T-cell (primary cell): Measurements from ENCODE around the gene DSP. TPM values are rescaled to one million over a fixed set of nuclear protein-coding genes. Genes with fewer than 3 reads are reported as not detected.

Experiments used
- ATAC-seq, 4 experiments: fragments of 200-7000 bp in 3 of 4; fragments of 150-1000 bp in 1 of 4; cut with Tn5 transposase; replicated peaks in 1 of 4; 1 replicate in 3 of 4; 2 replicates in 1 of 4; pipeline ENCODE4 v1.10.0; 2021; ENCODE audit warnings: moderate library complexity in 3 of 4, mild to moderate bottlenecking in 2 of 4, moderate number of reproducible peaks in 1 of 4
- CTCF ChIA-PET, 2 donors: fragments of 300-600 bp; sonication (Branson Sonifier 250); formaldehyde crosslinking; loops; one replicate each; lab custom pipeline; 2022; ENCODE audit warnings: antibody characterized with exemption in 2 of 2; lab: Charles Lee
- POLR2A ChIA-PET, 2 donors: fragments of 300-600 bp; sonication (Branson Sonifier 250); formaldehyde crosslinking; loops; one replicate each; lab custom pipeline; 2022; ENCODE audit warnings: antibody characterized with exemption in 2 of 2; lab: Charles Lee
- DNase-seq, 35 experiments: peaks; one replicate each; pipeline versions ENCODE4 v3.0.0 to v3.0.0-alpha.2; 2013 to 2023
- H3K27ac ChIP-seq: one replicate; pipeline ENCODE4 v1.5.1; 2013; ENCODE audit warnings: low read length
- H3K27me3 ChIP-seq, 2 experiments: replicated peaks in 1 of 2; 1 replicate in 1 of 2; 2 replicates in 1 of 2; pipeline versions ENCODE4 v1.6.1 to v1.7.0; 2013; ENCODE audit warnings: low read length in 1 of 2, mixed read lengths in 1 of 2; ENCODE audit not compliant: control insufficient read depth in 2 of 2, insufficient read depth in 2 of 2; ENCODE audit errors: extremely low read depth in 1 of 2
- H3K36me3 ChIP-seq, 2 donors: 1 replicate in 1 of 2; 2 replicates in 1 of 2; pipeline versions ENCODE4 v1.6.1 to v1.7.0; 2013; ENCODE audit warnings: low read length in 1 of 2; ENCODE audit not compliant: control insufficient read depth in 2 of 2, insufficient read depth in 1 of 2; ENCODE audit errors: extremely low read depth in 1 of 2
- H3K4me1 ChIP-seq, 2 experiments: 1 replicate in 1 of 2; 2 replicates in 1 of 2; pipeline versions ENCODE4 v1.6.1 to v1.7.0; 2013; ENCODE audit warnings: low read length in 2 of 2, mixed read lengths in 1 of 2; ENCODE audit not compliant: insufficient read depth in 2 of 2, control insufficient read depth in 1 of 2; ENCODE audit errors: extremely low read depth in 1 of 2
- H3K4me3 ChIP-seq, 2 donors: 1 replicate in 1 of 2; 2 replicates in 1 of 2; pipeline versions ENCODE4 v1.5.1 to v1.7.0; 2013; ENCODE audit warnings: mild to moderate bottlenecking in 2 of 2, low read length in 1 of 2, moderate library complexity in 1 of 2; ENCODE audit not compliant: control insufficient read depth in 1 of 2; ENCODE audit errors: extremely low read depth in 1 of 2
- H3K9me3 ChIP-seq: 2 replicates; pipeline ENCODE4 v1.7.0; 2013
- H3K27ac Mint-ChIP-seq, 2 donors: one replicate each; pipeline ENCODE4 v1.8.0; 2020 to 2021; ENCODE audit warnings: mild to moderate bottlenecking in 2 of 2, mixed read lengths in 2 of 2
- H3K27me3 Mint-ChIP-seq, 2 donors: one replicate each; pipeline ENCODE4 v1.8.0; 2021 to 2022; ENCODE audit warnings: mixed read lengths in 2 of 2
- H3K36me3 Mint-ChIP-seq: one replicate; pipeline ENCODE4 v1.8.0; 2021; ENCODE audit warnings: mixed read lengths
- H3K4me1 Mint-ChIP-seq, 3 donors: one replicate each; pipeline ENCODE4 v1.8.0; 2020 to 2022; ENCODE audit warnings: mixed read lengths in 3 of 3, mild to moderate bottlenecking in 1 of 3
- H3K4me3 Mint-ChIP-seq, 3 donors: one replicate each; pipeline ENCODE4 v1.8.0; 2020 to 2022; ENCODE audit warnings: mild to moderate bottlenecking in 3 of 3, mixed read lengths in 3 of 3, moderate library complexity in 3 of 3
- H3K9me3 Mint-ChIP-seq, 3 donors: one replicate each; pipeline ENCODE4 v1.8.0; 2020 to 2022; ENCODE audit warnings: mixed read lengths in 3 of 3
- WGBS: methylation state at CpG from one replicate; pipeline ENCODE4 v1.1.5; 2013; ENCODE audit warnings: missing lambda C conversion rate; ENCODE audit not compliant: insufficient coverage; 5-methylcytosine and 5-hydroxymethylcytosine counted together
- total RNA-seq, 35 experiments: library from RNA in 6 of 35; stranded (reverse) in 6 of 35; fragments of 120-200 nt in 1 of 35; gene quantifications; one replicate each; pipeline versions ENCODE4 v1.2.1 to v1.2.4 and lab custom pipeline; 2013 to 2026

DSP gene
- total RNA-seq (1 to 10 TPM in 1 of 5 donors, under 1 TPM in 3, not detected in 1; 0.12 to 1.0 (median 0.80) TPM), total RNA-seq (lab: John Stamatoyannopoulos, UW) (0 to 1.3 (median 0.07) reads per million in 29 experiments)
- 0.31 TPM for total RNA-seq (2013)

GRCh38 chr6:7541175-7542064 is at the start of gene DSP:
Gene DSP (plus strand): TSS chr6:7541671. CDS start chr6:7541916, 245 bp downstream.
- Histone ChIP-seq H3K4me3 (peak within 1 kb of the TSS; percentile 37 to 69), H3K9me3 (no peaks in the 10 kb centered on the region), H3K27me3 (peaks cover 28 to 49% of the 10 kb centered on the region in 2 experiments), H3K36me3 (no peaks in the 10 kb centered on the region), H3K4me1 (peaks cover 10 to 24% of the 10 kb centered on the region in 2 experiments), H3K27ac (no peak within 1 kb of the TSS)
- Mint-ChIP-seq H3K4me3 (peak within 1 kb of the TSS; percentile 72 to 78 (median 75)), H3K27me3 (peaks cover 58 to 74% of the 10 kb centered on the region in 2 donors), H3K36me3 (no peaks in the 10 kb centered on the region), H3K4me1 (peaks cover 6 to 16% (median 15%) of the 10 kb centered on the region in 3 donors), H3K9me3 (no peaks in the 10 kb centered on the region), H3K27ac (peak within 1 kb of the TSS in 1 of 2 donors; percentile 31)
- POLR2A ChIA-PET, result no interaction called here
- ATAC-seq, result peak in 3 of 4 experiments; percentile 36 to 53 (median 46)
- DNase-seq, result peak in 5 of 35 experiments; percentile 1 to 11 (median 4)
- 2% methylated on average over 92 of the region's 105 CpGs for WGBS
- CTCF ChIA-PET, result no interaction called here

GRCh38 chr6:7493866-7494265 is 47.6 kb upstream of the DSP start:
- no peaks in the 10 kb centered on the region for H3K9me3 Mint-ChIP-seq
- no peaks in the 10 kb centered on the region for H3K36me3 Mint-ChIP-seq
- H3K4me3 ChIP-seq, result no peak overlapping the region
- H3K27me3 Mint-ChIP-seq, result peaks cover 10 to 28% of the 10 kb centered on the region in 2 donors
- no peaks in the 10 kb centered on the region for H3K4me1 ChIP-seq
- 78% methylated on average over 2 of the region's 2 CpGs for WGBS
- no peak overlapping the region for H3K27ac ChIP-seq
- H3K4me3 Mint-ChIP-seq, result no peak overlapping the region
- CTCF ChIA-PET, result interaction anchor here in 1 of 2 donors (0.6 kb wide), 1 partner anchor 11 kb away, joined by 3 read pairs; no protein-coding TSS in a partner anchor
- POLR2A ChIA-PET, result no interaction called here
- no peaks in the 10 kb centered on the region for H3K9me3 ChIP-seq
- DNase-seq (no peak), ATAC-seq (no peak)
- no peaks in the 10 kb centered on the region for H3K36me3 ChIP-seq
- H3K27ac Mint-ChIP-seq, result no peak overlapping the region
- H3K27me3 ChIP-seq, result peaks cover 0 to 17% of the 10 kb centered on the region in 2 experiments
- H3K4me1 Mint-ChIP-seq, result no peaks in the 10 kb centered on the region

- Mint-ChIP-seq H3K36me3 (no peaks in the 10 kb centered on the region), H3K9me3 (no peaks in the 10 kb centered on the region), H3K4me1 (no peaks in the 10 kb centered on the region), H3K4me3 (no peak overlapping the region), H3K27ac (no peak overlapping the region), H3K27me3 (peaks cover 10 to 25% of the 10 kb centered on the region in 2 donors)
- DNase-seq (no peak), ATAC-seq (no peak)
- WGBS, result 90% methylated on average over 3 of the region's 7 CpGs
- ChIA-PET POLR2A (no interaction called here), CTCF (interaction anchor here in 1 of 2 donors (0.6 kb wide), 1 partner anchor 12 kb away, joined by 3 read pairs; no protein-coding TSS in a partner anchor)
- Histone ChIP-seq H3K27ac (no peak overlapping the region), H3K4me3 (no peak overlapping the region), H3K27me3 (peaks cover 0 to 17% of the 10 kb centered on the region in 2 experiments), H3K36me3 (no peaks in the 10 kb centered on the region), H3K4me1 (no peaks in the 10 kb centered on the region), H3K9me3 (no peaks in the 10 kb centered on the region)
Observed at GRCh38 chr6:7494638-7495037, 46.8 kb upstream of the DSP start.

GRCh38 chr6:7496266-7496875 is 45.1 kb upstream of the DSP start:
- Histone ChIP-seq H3K9me3 (no peaks in the 10 kb centered on the region), H3K36me3 (no peaks in the 10 kb centered on the region), H3K4me1 (no peaks in the 10 kb centered on the region), H3K27ac (no peak overlapping the region), H3K4me3 (no peak overlapping the region), H3K27me3 (peaks cover 0 to 15% of the 10 kb centered on the region in 2 experiments)
- no peaks in the 10 kb centered on the region for H3K4me1 Mint-ChIP-seq
- no peak overlapping the region for H3K4me3 Mint-ChIP-seq
- DNase-seq (no peak), ATAC-seq (no peak)
- POLR2A ChIA-PET, result no interaction called here
- CTCF ChIA-PET, result no interaction called here
- peaks cover 21 to 34% of the 10 kb centered on the region in 2 donors for H3K27me3 Mint-ChIP-seq
- no peaks in the 10 kb centered on the region for H3K9me3 Mint-ChIP-seq
- no peak overlapping the region for H3K27ac Mint-ChIP-seq
- no peaks in the 10 kb centered on the region for H3K36me3 Mint-ChIP-seq
- WGBS, result 65% methylated on average over 2 of the region's 12 CpGs

- CTCF ChIA-PET, result no interaction called here
- H3K27ac Mint-ChIP-seq, result no peak overlapping the region
- DNase-seq (no peak), ATAC-seq (no peak)
- Histone ChIP-seq H3K4me3 (no peak overlapping the region), H3K27me3 (peaks cover 0 to 10% of the 10 kb centered on the region in 2 experiments), H3K36me3 (no peaks in the 10 kb centered on the region), H3K27ac (no peak overlapping the region), H3K4me1 (no peaks in the 10 kb centered on the region), H3K9me3 (no peaks in the 10 kb centered on the region)
- WGBS, result 83% methylated on average over 7 of the region's 10 CpGs
- peaks cover 17 to 19% of the 10 kb centered on the region in 2 donors for H3K27me3 Mint-ChIP-seq
- POLR2A ChIA-PET, result no interaction called here
- H3K9me3 Mint-ChIP-seq, result no peaks in the 10 kb centered on the region
- no peaks in the 10 kb centered on the region for H3K4me1 Mint-ChIP-seq
- H3K36me3 Mint-ChIP-seq, result no peaks in the 10 kb centered on the region
- H3K4me3 Mint-ChIP-seq, result no peak overlapping the region
Observed at GRCh38 chr6:7500752-7501282, 40.7 kb upstream of the DSP start.

GRCh38 chr6:7502743-7503142 is 38.7 kb upstream of the DSP start:
- Mint-ChIP-seq H3K9me3 (no peaks in the 10 kb centered on the region), H3K4me1 (no peaks in the 10 kb centered on the region), H3K27ac (no peak overlapping the region)

More at GRCh38 chr6:7502743-7503142, 38.7 kb upstream of the DSP start:
- WGBS, result 91% methylated on average over 11 of the region's 11 CpGs
- no peak overlapping the region for H3K4me3 Mint-ChIP-seq
- Histone ChIP-seq H3K27ac (no peak overlapping the region), H3K9me3 (no peaks in the 10 kb centered on the region), H3K4me1 (no peaks in the 10 kb centered on the region), H3K36me3 (no peaks in the 10 kb centered on the region), H3K27me3 (peaks cover 0 to 2% of the 10 kb centered on the region in 2 experiments), H3K4me3 (no peak overlapping the region)
- POLR2A ChIA-PET, result no interaction called here
- ATAC-seq (no peak), DNase-seq (no peak)
- CTCF ChIA-PET, result no interaction called here
- peaks cover 13 to 17% of the 10 kb centered on the region in 2 donors for H3K27me3 Mint-ChIP-seq
- H3K36me3 Mint-ChIP-seq, result no peaks in the 10 kb centered on the region
